ENCODE results near the gene SUDS3.

GRCh38 chr12:118358008-118358359, 18.4 kb upstream of the SUDS3 start:
- TF ChIP-seq CTCF (conservative IDR thresholded peaks at IDR 0.05; ENCODE audit: low read depth in 2 of 2) (no peak), JUNB (IDR thresholded peaks at IDR 0.05; ENCODE audit: unreplicated experiment) (no peak), EZH2phosphoT487 (IDR thresholded peaks at IDR 0.05; ENCODE audit: unreplicated experiment) (no peak), EZH2 (IDR thresholded peaks at IDR 0.05; ENCODE audit: low read depth, unreplicated experiment) (no peak), POLR2AphosphoS5 (IDR thresholded peaks at IDR 0.05; ENCODE audit: low read depth) (no peak), ZNF331 (CRISPR knock-in tag; IDR thresholded peaks at IDR 0.05; ENCODE audit: low read depth) (no peak), REST (IDR thresholded peaks at IDR 0.05; ENCODE audit: unreplicated experiment) (no peak), CREB1 (CRISPR knock-in tag; IDR thresholded peaks at IDR 0.05; ENCODE audit: low read depth) (no peak), NANOG (IDR thresholded peaks at IDR 0.05; ENCODE audit: borderline replicate concordance) (no peak), ZNF462 (CRISPR knock-in tag; IDR thresholded peaks at IDR 0.05) (no peak), STAT1 (IDR thresholded peaks at IDR 0.05; ENCODE audit: unreplicated experiment) (no peak), ETS1 (IDR thresholded peaks at IDR 0.05) (no peak)

Measured in GM23338 (cell line).